OCI-LY3 (cell line): ENCODE data around the gene NPLOC4.
A peak's percentile ranks its signal among the peaks of the same experiment; 100 is the strongest.

Source experiments
- H2AFZ ChIP-seq: fragments of 200-600, 300-600 bp; shearing (Covaris generic); 2 replicates; pipeline ENCODE4 v1.6.0; 2014; ENCODE audit warnings: antibody characterized with exemption, low read depth, low read length
- H3K27ac ChIP-seq: fragments of 200-600, 300-600 bp; sonication (generic); 2 replicates; pipeline ENCODE4 v1.5.1; 2014; ENCODE audit warnings: mild to moderate bottlenecking, low read length, moderate library complexity, mixed read lengths
- H3K27me3 ChIP-seq: fragments of 200-600, 300-600 bp; sonication (generic); 2 replicates; pipeline ENCODE4 v1.6.1; 2014; ENCODE audit warnings: low read depth, low read length, mixed read lengths
- H3K36me3 ChIP-seq: fragments of 200-600, 300-600 bp; sonication (generic); replicated peaks from 2 replicates; pipeline ENCODE3; 2014; ENCODE audit warnings: low read depth, low read length, mixed read lengths
- H3K4me1 ChIP-seq: fragments of 300-600, 200-600 bp; sonication (generic); 2 replicates; pipeline ENCODE4 v1.6.1; 2014; ENCODE audit warnings: low read length, mixed read lengths
- H3K4me2 ChIP-seq: fragments of 200-600, 300-600 bp; sonication (generic); 2 replicates; pipeline ENCODE4 v1.6.1; 2014; ENCODE audit warnings: low read length, mixed read lengths
- H3K4me3 ChIP-seq: fragments of 300-600, 200-600 bp; sonication (generic); 2 replicates; pipeline ENCODE4 v1.5.1; 2014; ENCODE audit warnings: antibody characterized with exemption, mild to moderate bottlenecking, low read length, moderate library complexity
- H3K79me2 ChIP-seq: fragments of 300-600, 200-600 bp; shearing (Covaris generic); 2 replicates; pipeline ENCODE4 v1.6.1; 2014; ENCODE audit warnings: mild to moderate bottlenecking, low read length, mixed read lengths
- H3K9ac ChIP-seq: fragments of 300-600, 200-600 bp; shearing (Covaris generic); 2 replicates; pipeline ENCODE4 v1.6.0; 2014; ENCODE audit warnings: mild to moderate bottlenecking, low read length, moderate library complexity
- H3K9me3 ChIP-seq: fragments of 200-600, 300-600 bp; shearing (Covaris generic); 2 replicates; pipeline ENCODE4 v1.6.1; 2014; ENCODE audit warnings: low read length, mixed read lengths; ENCODE audit not compliant: insufficient read depth
- H4K20me1 ChIP-seq: fragments of 200-600, 300-600 bp; sonication (generic); 2 replicates; pipeline ENCODE4 v1.6.1; 2016; ENCODE audit warnings: low read length, mixed read lengths; ENCODE audit not compliant: insufficient read depth
- CTCF ChIP-seq: fragments of 200-600, 300-600 bp; sonication (generic); IDR thresholded peaks from 2 replicates; pipeline ENCODE4 v1.5.1; 2014; ENCODE audit warnings: antibody characterized with exemption, low read length, low read depth
- EZH2phosphoT487 ChIP-seq: fragments of 200-600 bp; shearing (Covaris generic); IDR thresholded peaks from 2 replicates; pipeline ENCODE4 v1.6.1; 2018; ENCODE audit warnings: antibody characterized with exemption, mixed run types, low read depth

NPLOC4 gene

GRCh38 chr17:81520021-81520901 lies 116.7 kb downstream of the NPLOC4 start:
- Histone ChIP-seq H3K27me3 (peaks cover 13% of the 10 kb centered on the region), H4K20me1 (no peaks in the 10 kb centered on the region), H3K27ac (no peak overlapping the region), H3K9me3 (no peaks in the 10 kb centered on the region), H2AFZ (no peak overlapping the region; the same call in 1 of the 2 replicates), H3K4me2 (peak overlapping the region; percentile 85), H3K4me1 (peaks cover 40% of the 10 kb centered on the region), H3K36me3 (peaks cover 7% of the 10 kb centered on the region), H3K4me3 (peak overlapping the region; percentile 83), H3K9ac (peak overlapping the region; percentile 99), H3K79me2 (peaks cover 22% of the 10 kb centered on the region)
- TF ChIP-seq CTCF, result no peak

- H4K20me1 ChIP-seq, result no peaks in the 10 kb centered on the region
- H3K27ac ChIP-seq, result peak overlapping the region; percentile 95
- peaks cover 7% of the 10 kb centered on the region for H3K36me3 ChIP-seq
- peaks cover 13% of the 10 kb centered on the region for H3K27me3 ChIP-seq
- peak overlapping the region; percentile 83 for H3K4me3 ChIP-seq
- peak overlapping the region; percentile 99 for H3K9ac ChIP-seq
- H2AFZ ChIP-seq, result peak overlapping the region; percentile 32; the same call in 1 of the 2 replicates
- peak overlapping the region; percentile 85 for H3K4me2 ChIP-seq
- peaks cover 24% of the 10 kb centered on the region for H3K79me2 ChIP-seq
- TF ChIP-seq EZH2phosphoT487 (no peak), CTCF (peak; percentile 43)
- no peaks in the 10 kb centered on the region for H3K9me3 ChIP-seq
- H3K4me1 ChIP-seq, result peaks cover 40% of the 10 kb centered on the region
Measured at GRCh38 chr17:81519284-81520020, 117.5 kb downstream of the NPLOC4 start.

- Histone ChIP-seq H2AFZ (peak overlapping the region; percentile 32; the same call in 1 of the 2 replicates), H3K4me3 (peak overlapping the region; percentile 83), H3K4me1 (peaks cover 40% of the 10 kb centered on the region), H3K79me2 (peaks cover 24% of the 10 kb centered on the region), H3K27ac (peak overlapping the region; percentile 95), H4K20me1 (no peaks in the 10 kb centered on the region), H3K27me3 (peaks cover 13% of the 10 kb centered on the region), H3K36me3 (peaks cover 7% of the 10 kb centered on the region), H3K9ac (peak overlapping the region; percentile 99), H3K9me3 (no peaks in the 10 kb centered on the region), H3K4me2 (peak overlapping the region; percentile 85)
- no peak for TF ChIP-seq EZH2phosphoT487
Measured at GRCh38 chr17:81518785-81519283, 118.1 kb downstream of the NPLOC4 start.

GRCh38 chr17:81518113-81518784 lies 118.7 kb downstream of the NPLOC4 start:
- peaks cover 24% of the 10 kb centered on the region for H3K79me2 ChIP-seq
- H3K4me3 ChIP-seq, result peak overlapping the region; percentile 83
- TF ChIP-seq EZH2phosphoT487 (no peak), CTCF (no peak)
- H4K20me1 ChIP-seq, result no peaks in the 10 kb centered on the region
- peak overlapping the region; percentile 99 for H3K9ac ChIP-seq
- H3K36me3 ChIP-seq, result peaks cover 7% of the 10 kb centered on the region
- H3K27me3 ChIP-seq, result peaks cover 13% of the 10 kb centered on the region
- peak overlapping the region; percentile 85 for H3K4me2 ChIP-seq
- H3K9me3 ChIP-seq, result no peaks in the 10 kb centered on the region
- peak overlapping the region; percentile 95 for H3K27ac ChIP-seq
- peak overlapping the region; percentile 32; the same call in 1 of the 2 replicates for H2AFZ ChIP-seq
- peaks cover 45% of the 10 kb centered on the region for H3K4me1 ChIP-seq
